SU-DHL-6 (cell line): ENCODE results near the gene PCNX4.

Experiments
- EZH2phosphoT487 ChIP-seq: fragments of 200-600 bp; sonication (generic), shearing (Covaris generic); conservative IDR thresholded peaks from 2 replicates; pipeline ENCODE4 v1.6.1; 2018; ENCODE audit warnings: mild to moderate bottlenecking, antibody characterized with exemption, low read length, moderate library complexity, mixed read lengths
- TF ChIP-seq, protein P1 (sequence below): fragments of 200-600 bp; sonication (generic); IDR thresholded peaks from one replicate; pipeline ENCODE4 v1.5.1; 2017; ENCODE audit warnings: antibody characterized with exemption, mild to moderate bottlenecking, low read length, moderate library complexity; ENCODE audit not compliant: insufficient read depth, poor library complexity, severe bottlenecking

DNA sequence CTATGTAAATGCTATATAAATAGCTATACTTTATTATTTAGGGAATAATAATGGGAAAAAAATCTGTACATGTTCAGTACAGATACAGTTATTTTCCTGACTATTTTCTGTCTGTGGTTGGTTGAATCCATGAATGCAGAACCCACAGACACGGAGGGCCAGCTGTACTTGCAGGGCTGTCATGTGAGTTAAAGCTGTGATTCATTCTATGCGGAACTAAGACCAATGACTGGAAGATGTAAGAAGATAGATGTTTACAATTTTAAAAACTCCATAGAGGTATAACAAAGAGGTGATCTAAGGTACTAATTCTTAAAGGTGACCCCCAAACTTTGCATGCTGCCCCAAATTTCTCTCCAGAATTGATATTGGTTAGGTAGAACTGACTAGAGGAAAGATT lies 14.6 kb downstream of the PCNX4 start:
- TF ChIP-seq, protein P1, sequence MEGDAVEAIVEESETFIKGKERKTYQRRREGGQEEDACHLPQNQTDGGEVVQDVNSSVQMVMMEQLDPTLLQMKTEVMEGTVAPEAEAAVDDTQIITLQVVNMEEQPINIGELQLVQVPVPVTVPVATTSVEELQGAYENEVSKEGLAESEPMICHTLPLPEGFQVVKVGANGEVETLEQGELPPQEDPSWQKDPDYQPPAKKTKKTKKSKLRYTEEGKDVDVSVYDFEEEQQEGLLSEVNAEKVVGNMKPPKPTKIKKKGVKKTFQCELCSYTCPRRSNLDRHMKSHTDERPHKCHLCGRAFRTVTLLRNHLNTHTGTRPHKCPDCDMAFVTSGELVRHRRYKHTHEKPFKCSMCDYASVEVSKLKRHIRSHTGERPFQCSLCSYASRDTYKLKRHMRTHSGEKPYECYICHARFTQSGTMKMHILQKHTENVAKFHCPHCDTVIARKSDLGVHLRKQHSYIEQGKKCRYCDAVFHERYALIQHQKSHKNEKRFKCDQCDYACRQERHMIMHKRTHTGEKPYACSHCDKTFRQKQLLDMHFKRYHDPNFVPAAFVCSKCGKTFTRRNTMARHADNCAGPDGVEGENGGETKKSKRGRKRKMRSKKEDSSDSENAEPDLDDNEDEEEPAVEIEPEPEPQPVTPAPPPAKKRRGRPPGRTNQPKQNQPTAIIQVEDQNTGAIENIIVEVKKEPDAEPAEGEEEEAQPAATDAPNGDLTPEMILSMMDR = no peak
- TF ChIP-seq EZH2phosphoT487 = no peak
